Measurements from ENCODE around the gene SLC34A1.
"Not testable (repeated sequence)": the region's sequence is repeated elsewhere in the genome, so short reads cannot be mapped to it uniquely, and the experiment has no call there.

Gene SLC34A1

DNA sequence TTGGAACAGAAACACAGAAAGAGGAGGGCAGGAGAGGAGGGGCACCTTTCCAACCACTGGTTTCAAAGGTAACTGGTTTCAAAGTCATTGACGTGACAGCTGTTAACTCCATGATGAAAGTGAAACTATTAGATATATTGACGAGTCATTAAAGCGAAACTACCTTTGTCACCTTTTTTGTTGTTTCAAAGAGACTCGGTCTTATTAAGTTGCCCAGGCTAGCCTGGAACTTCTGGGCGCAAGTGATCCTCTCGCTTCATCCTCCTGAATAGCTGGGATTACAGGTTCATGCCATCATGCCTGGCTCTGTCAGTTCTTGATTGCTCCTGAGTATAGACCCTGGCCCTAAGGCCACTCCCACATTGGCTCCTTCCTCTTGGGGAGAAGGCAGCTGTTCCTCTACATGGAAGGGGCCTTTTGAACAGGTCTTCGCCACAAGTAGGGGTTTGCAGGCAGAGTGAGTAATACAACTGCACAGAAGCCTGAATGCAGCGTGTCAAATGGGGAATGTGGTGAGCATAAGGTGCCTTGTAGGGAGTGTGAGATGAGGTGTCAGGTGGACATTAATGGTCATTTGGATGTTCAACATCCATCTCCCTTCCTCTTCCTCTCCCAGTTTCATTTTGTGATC is 28.5 kb downstream of the SLC34A1 start:
- no peak for TF ChIP-seq CTCF (IDR thresholded peaks at IDR 0.05; ENCODE audit: low read depth, low read length, missing control alignments)
- no peak overlapping the region for H3K4me3 ChIP-seq (replicated peaks; ENCODE audit: low read depth, low read length)
- no peak for DNase-seq (ENCODE audit: extremely low read depth, low read depth)

- no peak overlapping the region for H3K4me3 ChIP-seq (replicated peaks; ENCODE audit: low read depth, low read length)
- TF ChIP-seq CTCF (IDR thresholded peaks at IDR 0.05; ENCODE audit: low read depth, low read length, missing control alignments) = no peak
Observed at GRCh38 chr5:177414481-177414880, 30.2 kb downstream of the SLC34A1 start.

GRCh38 chr5:177417081-177417480 is 32.8 kb downstream of the SLC34A1 start:
- DNase-seq (ENCODE audit: extremely low read depth, low read depth); H3K4me3 ChIP-seq (replicated peaks; ENCODE audit: low read depth, low read length): not testable (repeated sequence)

More at GRCh38 chr5:177414481-177414880, 30.2 kb downstream of the SLC34A1 start:
- DNase-seq (ENCODE audit: extremely low read depth, low read depth) = no peak

DNA sequence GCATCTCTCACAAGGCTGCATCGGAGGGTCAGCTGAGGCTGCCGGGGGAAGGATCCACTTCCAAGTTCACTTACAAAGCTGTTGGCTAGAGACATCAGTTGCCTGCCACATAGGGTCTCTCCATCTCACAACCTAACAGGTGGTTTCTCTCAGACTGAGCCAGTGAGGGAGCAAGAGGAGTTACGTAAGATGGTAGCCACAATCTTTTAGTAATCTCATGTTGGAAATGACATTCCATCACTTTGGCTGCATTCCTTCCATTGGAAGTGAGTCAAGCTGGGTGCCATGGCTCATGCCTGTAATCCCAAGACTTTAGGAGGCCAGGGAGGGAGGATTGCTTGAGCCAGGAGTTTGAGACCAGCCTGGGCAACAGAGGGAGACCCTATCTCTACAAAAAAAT is 34.8 kb downstream of the SLC34A1 start:
- TF ChIP-seq CTCF (IDR thresholded peaks at IDR 0.05; ENCODE audit: low read depth, low read length, missing control alignments) = no peak
- DNase-seq (ENCODE audit: extremely low read depth, low read depth) = no peak
- no peak overlapping the region for H3K4me3 ChIP-seq (replicated peaks; ENCODE audit: low read depth, low read length)

DNA sequence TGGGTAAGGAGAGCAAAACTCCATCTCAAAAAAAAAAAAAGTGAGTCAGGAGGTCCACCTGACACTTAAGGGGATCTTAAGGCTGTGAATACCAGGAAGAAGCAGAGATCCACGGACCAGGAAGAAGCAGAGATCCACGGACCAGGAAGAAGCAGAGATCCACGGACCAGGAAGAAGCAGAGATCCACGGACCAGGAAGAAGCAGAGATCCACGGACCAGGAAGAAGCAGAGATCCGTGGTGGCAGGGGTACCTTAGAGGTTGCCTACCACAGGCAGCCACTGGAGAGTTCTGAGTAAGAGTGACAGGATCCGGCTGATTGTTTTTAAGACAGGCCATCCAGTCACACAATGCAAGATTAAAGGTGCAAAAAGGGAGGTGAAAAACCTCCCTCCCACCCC is 36.2 kb downstream of the SLC34A1 start:
- H3K4me3 ChIP-seq (replicated peaks; ENCODE audit: low read depth, low read length); DNase-seq (ENCODE audit: extremely low read depth, low read depth): not testable (repeated sequence)

GRCh38 chr5:177421062-177421798 is 37.0 kb downstream of the SLC34A1 start:
- no peak overlapping the region for H3K4me3 ChIP-seq (replicated peaks; ENCODE audit: low read depth, low read length)
- no peak for TF ChIP-seq CTCF (IDR thresholded peaks at IDR 0.05; ENCODE audit: low read depth, low read length, missing control alignments)
- DNase-seq (ENCODE audit: extremely low read depth, low read depth) = no peak

GRCh38 chr5:177423671-177424070 is 39.4 kb downstream of the SLC34A1 start:
- H3K4me3 ChIP-seq (replicated peaks; ENCODE audit: low read depth, low read length) = no peak overlapping the region

More at GRCh38 chr5:177423671-177424070, 39.4 kb downstream of the SLC34A1 start:
- no peak for TF ChIP-seq CTCF (IDR thresholded peaks at IDR 0.05; ENCODE audit: low read depth, low read length, missing control alignments)
- no peak for DNase-seq (ENCODE audit: extremely low read depth, low read depth)
